HG02885 (cell line): Measurements from ENCODE around the gene FNDC3B.

Source experiments
- ATAC-seq: cut with Tn5 transposase; IDR thresholded peaks from one replicate; pipeline ENCODE4 v1.9.1; 2021; ENCODE audit warnings: mild to moderate bottlenecking; ENCODE audit not compliant: unreplicated experiment, poor library complexity

FNDC3B gene

DNA sequence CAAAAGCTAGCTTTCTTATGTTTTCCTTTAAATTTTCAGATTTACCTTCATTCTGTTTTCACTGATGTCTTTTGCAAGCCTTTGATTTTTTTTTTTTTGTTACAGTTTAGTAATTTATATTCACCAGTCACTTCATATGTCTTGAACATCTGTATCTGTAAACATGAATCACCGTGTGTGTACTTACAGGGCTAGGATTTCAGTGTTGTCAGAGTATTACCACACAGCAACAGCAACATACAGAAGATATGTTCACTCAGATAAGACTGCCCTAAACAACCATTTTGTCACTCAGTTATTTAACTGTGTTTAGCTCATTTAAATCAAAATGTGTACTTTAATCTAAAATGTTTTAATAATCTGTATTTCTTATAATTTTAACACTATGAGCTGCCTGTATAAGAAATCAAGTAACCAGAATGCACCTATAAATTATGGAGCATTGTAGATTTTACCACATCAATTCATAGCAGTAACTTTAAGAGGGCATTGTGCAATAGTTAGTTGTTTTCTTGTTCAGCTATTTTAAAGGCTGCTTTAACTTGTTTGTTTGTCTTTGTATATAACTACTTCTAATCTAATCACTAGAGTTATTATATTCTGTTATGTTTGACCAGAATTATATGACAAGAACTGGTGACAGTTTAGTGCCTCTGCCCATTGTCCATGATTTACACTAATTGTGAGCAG, 358.5 kb downstream of the FNDC3B start:
- ATAC-seq: no peak

DNA sequence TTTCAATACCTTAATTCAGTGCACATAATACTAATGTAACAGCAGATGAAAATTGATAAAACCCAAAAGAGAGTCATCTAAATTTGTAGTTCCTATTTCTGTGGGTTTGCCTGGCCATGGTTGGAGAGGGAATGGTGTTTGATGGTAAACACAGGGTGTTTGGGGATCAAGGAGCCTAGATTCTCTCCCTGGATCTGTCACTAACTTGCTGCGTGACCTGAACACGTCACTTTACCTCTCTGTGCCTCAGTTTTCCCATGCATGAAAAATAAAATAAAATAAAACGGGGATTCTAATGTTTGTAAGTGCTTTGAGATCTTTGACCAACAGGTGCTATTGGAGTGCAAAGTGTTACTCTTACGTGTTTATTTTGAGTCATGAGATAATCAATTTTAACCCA, 359.1 kb downstream of the FNDC3B start:
- ATAC-seq: no peak

DNA sequence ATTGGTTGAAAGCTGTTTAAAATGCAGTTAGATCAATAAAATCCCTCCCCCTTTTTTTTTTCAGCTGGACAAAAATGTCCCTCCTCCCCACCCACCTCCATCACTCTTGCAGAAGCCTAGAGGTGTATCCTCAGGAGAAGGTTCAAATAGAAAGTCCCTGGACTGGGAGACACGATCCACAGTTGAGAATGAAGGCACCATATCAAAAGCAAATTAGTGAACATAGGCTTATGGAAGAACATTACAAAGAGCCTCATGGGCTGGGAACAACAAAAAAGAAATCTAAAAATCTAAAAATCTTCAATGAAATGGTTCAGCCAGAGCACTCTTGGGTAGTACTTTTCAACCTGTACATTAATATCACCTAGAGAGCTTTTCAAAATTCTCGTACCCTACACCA, 362.7 kb downstream of the FNDC3B start:
- no peak for ATAC-seq

DNA sequence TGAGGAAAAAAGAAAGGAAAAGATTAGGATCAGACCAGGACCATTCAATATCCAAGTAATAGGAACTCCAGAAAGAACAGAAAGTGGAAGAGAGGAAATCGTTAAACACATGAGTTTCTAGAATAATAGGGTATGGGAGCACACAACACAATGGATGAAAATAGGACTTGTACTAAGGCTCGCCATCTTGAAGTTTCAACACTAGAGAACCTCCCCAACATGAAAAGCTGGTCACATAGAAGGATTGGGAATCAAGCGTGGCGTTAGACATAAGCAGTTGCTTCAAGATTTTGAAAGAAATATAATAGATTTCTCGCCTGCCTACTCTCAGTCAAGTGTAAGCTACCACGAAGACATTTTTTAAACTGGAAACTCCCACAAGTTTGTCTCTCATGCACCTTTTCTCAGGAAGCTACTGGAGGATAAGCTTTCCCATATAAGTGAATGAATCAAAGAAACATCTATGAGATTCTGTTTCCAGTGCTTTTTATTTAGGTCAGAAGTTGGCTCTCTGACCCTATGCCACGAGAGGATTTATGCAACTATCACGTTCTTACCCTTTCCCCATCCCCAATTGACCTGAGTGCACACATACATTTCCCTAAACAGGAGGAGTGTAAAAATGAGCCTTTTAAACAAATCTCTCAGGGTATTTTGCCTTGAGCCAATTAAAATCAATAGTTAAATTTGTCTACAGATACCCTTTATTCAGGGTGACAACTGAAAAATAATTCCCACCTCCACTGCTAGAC, 363.7 kb downstream of the FNDC3B start:
- ATAC-seq: no peak

- ATAC-seq: no peak
These were observed 365.0 kb downstream of the FNDC3B start for GRCh38 chr3:172404237-172404962.

GRCh38 chr3:172405914-172406313, 366.5 kb downstream of the FNDC3B start:
- ATAC-seq: no peak

- ATAC-seq: no peak
These were observed 368.5 kb downstream of the FNDC3B start for GRCh38 chr3:172407872-172408271.

- no peak for ATAC-seq
These were observed 371.5 kb downstream of the FNDC3B start for GRCh38 chr3:172410702-172411477.

GRCh38 chr3:172411478-172411947, 372.1 kb downstream of the FNDC3B start:
- ATAC-seq: no peak

DNA sequence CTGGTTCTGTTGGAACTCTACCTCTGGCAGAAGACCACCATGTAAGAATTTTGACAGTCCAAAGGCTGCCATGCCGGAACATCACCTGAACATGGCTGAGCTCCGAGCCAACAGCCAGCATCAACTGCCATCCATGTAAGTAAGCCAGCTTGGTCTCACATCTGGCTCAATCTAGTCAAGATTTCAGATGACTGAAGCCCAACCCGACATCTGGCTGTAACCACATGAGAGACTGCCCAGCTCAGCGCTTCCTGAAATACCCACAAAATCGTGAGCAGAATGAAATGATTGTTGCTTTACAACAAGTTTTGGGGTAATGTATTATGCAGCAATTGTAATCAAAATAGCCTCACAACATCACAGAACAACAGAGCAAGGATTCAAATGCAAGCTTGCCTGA, 375.9 kb downstream of the FNDC3B start:
- ATAC-seq: no peak

- no peak for ATAC-seq
These were observed 398.3 kb downstream of the FNDC3B start for GRCh38 chr3:172437713-172438112.

DNA sequence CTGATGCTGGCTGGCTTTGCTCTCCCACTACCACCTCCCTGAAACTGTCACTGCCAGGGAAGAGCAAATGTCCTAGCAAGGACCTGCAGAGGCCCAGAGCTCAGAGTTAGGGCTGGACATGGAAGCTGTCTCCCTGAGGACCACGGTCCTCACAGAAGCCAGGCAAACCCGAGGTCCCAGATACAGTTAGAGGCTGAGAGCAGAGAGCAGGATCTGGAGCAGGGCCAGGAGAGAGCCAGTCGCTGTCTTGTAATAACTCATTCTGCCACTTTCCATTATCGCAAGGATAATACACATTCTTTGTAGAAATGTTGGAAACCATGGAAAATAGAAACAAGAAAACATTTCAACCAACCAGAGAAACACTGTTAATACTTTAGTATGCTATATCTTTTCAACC, 398.8 kb downstream of the FNDC3B start:
- ATAC-seq: no peak

- ATAC-seq: no peak
These were observed 402.2 kb downstream of the FNDC3B start for GRCh38 chr3:172441581-172441980.

DNA sequence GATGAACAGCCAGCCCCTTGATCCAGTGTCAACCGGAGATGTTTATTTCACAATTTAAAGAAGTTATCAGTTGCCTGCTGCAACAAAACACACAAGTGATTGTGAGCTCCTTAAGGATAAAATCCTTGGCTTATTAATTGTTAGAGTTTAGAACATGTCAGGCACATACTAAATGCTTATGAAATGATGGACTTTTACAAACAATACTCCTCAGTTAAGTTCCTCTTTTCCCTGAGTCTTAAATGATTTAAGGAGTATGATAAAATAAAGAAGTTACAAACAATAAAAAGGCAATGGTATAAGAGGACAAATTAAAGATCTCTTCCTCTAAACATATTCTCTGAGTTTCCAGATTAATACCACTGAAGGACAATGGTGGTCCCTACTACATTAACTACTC, 403.2 kb downstream of the FNDC3B start:
- no peak for ATAC-seq

DNA sequence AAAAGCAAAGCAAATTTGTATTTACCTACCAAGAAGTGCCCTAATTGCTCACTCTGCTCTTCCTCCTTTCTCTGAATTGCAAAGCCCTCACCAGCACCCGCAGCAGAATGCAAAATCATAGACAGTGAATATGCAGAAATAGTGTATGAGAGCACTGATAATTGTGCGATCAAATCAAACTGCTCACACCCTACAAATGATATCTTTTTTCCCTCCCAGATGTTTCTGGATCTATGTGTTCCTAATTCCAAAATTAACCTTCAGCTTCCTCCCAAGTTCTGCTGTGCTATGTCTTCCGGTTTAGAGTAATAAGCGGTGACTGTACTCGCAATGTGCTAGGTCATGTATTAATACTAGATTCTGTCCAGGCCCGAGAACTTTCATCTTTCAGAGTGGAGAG, 405.4 kb downstream of the FNDC3B start:
- ATAC-seq: no peak

GRCh38 chr3:172446198-172446597, 406.8 kb downstream of the FNDC3B start:
- ATAC-seq: no peak

GRCh38 chr3:172447611-172448579, 408.5 kb downstream of the FNDC3B start, which contains the start of gene GHSR:
TSS of gene GHSR (minus strand) at chr3:172448456. CDS start at chr3:172448413, 43 bp downstream.
- ATAC-seq: no peak

GRCh38 chr3:172448661-172449465, 409.5 kb downstream of the FNDC3B start:
- no peak for ATAC-seq
